Hepatocyte (in vitro differentiated cells): ENCODE measurements around the gene HYPK.

ENCODE experiments used
- CTCF ChIP-seq: fragments of 200-600 bp; sonication (generic); IDR thresholded peaks from 2 replicates; pipeline ENCODE4 v1.5.1; 2016; ENCODE audit warnings: antibody characterized with exemption, mild to moderate bottlenecking; ENCODE audit not compliant: poor library complexity
- EZH2 ChIP-seq: fragments of 200-600 bp; sonication (generic); IDR thresholded peaks from 2 replicates; pipeline ENCODE4 v1.6.1; 2016; ENCODE audit warnings: antibody characterized with exemption, mild to moderate bottlenecking, borderline replicate concordance

GRCh38 chr15:43771816-43772215 lies 28.6 kb upstream of the HYPK start:
- TF ChIP-seq CTCF (no peak), EZH2 (no peak)
